NCI-H2029 treated with DMSO at 0.1 percent for 48 hours (cell line): ENCODE data around the gene RUSC2.
"Not testable (repeated sequence)": the region's sequence is repeated elsewhere in the genome, so short reads cannot be mapped to it uniquely, and the experiment has no call there.

Experiments
- DNase-seq: peaks from one replicate; lab custom pipeline; 2025; lab: John Stamatoyannopoulos, UW

RUSC2 gene

DNA sequence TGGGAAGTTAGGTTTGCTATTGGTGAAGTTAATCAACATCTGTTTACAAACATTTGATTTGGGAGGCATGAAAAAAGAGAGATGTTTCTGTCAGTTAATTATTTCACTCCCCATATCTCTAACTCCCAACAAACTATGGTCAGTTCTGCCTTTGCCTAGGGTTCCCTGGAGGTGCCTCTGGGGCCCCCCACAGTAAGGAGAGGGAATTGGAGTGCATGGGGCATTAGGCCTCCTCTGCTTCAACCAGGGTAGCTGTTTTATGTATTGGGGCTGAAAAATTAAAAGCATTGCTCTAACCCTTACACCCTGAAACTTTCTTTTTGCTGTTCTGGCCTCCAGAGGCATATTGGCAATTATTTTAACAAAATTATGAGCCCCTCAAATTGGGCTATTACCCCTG, 32.3 kb downstream of the RUSC2 start:
- no peak for DNase-seq

DNA sequence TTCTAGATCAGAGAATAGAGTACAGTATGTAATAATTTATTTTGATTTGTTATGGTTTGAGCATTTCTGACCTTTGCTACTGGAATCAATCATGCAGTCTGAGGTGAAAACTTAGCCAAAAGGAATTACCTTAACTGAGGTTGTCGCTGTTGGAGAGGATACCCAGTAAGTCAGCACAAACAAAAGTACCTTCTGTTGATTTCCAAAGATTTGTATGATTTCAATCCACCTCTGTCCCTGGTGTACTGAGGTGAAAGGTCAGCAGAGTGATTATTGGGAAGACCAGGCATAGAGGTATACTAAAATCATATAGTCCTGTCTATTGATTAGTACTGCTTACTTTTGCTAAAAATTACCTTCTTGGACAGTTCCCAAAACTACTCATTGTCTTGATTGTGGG, 32.8 kb downstream of the RUSC2 start:
- no peak for DNase-seq

DNA sequence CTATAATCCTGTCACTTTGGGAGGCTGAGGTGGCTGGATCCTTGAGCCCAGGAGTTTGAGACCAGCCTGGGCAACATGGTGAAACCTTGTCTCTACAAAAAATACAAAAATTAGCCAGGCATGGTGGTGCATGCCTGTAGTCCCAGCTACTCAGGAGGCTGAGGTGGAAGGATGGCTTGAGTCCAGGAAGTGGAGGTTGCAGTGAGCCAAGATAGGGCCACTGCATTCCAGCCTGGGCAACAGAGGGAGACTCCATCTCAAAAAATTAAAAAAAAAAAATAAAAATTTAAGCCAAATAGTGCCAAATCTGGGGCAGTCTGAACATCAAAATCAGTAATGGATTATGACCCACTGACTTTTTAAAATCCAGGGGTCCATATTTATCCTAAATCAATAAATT, 33.6 kb downstream of the RUSC2 start:
- not testable (repeated sequence) for DNase-seq

DNA sequence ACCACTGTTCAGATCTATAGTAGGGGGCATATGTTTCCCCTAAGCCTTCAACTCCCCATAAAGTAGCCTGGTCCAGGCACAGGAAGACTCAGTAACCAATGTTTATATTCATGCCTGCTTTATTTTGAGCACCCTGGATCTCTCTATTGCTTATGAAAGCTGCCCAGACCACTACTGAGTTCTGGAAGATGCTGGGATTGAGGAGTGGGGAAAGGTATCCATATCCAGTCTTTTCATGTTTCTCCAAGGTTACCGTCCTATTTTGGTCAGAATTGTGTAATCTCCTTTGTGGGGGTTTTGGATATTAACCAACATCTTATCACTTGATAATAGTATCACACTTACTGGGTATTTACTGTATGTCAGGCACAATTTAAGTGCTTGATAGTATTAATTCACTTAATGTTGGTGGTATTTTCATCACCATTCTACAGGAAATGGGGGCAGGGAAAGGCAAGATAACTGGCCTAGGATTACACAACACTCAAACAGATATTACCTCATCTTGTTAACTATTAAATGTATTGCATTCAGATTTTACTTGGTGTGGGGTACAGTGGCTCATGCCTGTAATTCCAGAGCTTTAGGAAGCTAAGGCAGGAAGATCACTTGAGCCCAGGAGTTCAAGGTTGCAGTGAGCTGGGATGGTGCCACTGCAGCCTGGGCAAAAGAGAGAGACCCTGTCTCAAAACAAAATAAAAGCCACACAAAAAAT, 36.3 kb downstream of the RUSC2 start:
- DNase-seq: no peak

DNA sequence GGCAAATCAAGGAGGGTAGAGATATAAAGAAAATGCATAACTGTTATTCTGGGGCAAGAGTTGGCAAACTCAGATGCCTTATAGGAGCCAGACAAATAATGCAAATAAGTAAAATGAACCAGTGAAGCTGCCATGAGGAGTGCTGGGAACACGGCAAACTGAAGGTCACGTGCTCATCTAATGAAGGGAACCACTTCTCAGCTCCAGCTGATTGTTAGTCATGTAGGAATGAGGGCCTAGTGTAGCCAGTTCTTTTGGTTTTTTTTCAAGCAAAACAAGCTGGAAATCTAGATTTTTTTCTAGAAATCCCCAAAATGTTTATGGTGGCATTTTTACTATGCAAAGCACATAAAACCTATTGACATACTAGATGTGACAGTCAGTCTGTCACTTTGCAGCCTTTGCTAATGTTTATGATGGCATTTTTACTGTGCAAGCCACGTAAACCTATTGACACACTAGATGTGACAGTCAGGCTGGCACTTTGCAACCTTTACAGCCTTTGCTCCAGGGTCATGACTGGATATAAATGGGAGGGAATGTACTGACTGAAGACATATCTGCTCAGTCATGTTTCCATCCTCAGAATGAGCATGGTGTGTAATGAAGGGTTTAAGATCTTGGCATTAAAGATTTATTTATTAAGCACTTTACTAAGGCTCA, 39.4 kb downstream of the RUSC2 start:
- no peak for DNase-seq

DNA sequence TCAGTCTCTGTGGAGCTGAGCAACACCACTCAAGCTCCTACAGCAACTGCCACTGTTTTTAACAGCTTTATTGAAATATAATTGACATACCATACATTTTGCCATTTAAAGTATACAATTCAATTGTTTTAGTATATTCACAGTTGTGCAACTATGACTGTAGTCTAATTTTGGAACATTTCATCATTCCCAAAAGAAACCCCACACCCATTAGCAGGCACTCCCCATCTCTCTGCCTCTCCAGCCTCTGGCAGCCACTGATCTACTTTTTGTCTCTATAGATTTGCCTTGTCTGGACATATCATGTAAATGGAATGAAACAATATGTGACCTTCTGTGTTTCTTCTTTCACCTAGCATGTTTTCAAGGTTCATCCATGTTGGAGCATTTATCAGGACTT, 43.5 kb downstream of the RUSC2 start:
- DNase-seq: no peak

DNA sequence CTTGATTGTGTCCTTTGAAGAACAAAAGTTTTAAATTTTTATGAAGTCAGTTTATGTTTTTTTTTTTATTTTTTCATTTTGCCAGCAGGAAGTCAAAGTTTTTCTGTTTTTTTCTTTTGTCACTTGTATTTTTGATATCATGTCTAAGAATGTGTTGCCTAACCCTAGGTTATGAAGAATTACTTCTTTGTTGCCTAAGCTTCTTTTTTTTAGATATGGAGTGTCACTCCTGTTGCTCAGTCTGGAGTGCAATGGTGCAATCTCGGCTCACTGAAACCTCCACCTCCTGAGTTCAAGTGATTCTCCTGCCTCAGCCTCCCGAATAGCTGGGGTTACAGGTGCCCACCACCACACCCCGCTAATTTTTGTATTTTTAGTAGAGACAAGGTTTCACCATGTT, 45.0 kb downstream of the RUSC2 start:
- not testable (repeated sequence) for DNase-seq

DNA sequence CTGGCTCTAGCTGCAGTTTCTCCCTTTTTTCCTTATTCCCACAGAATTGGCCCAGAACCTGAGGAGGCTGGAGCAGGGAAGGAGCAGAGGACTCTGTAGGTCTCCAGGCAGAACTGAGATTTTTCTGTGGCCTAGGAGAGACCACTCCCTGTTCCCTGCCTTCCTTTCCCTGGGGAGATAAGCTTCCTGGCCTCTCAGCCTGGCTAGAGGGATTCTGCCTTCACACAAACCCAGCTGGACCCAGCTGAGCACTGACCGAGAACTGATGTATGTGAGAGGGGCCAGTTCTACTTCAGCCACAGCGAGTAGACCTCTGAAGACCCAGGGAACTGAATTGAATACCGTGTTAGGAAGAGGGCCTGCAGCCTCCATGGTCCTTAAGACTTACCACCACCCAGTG, 48.0 kb downstream of the RUSC2 start:
- DNase-seq: no peak

DNA sequence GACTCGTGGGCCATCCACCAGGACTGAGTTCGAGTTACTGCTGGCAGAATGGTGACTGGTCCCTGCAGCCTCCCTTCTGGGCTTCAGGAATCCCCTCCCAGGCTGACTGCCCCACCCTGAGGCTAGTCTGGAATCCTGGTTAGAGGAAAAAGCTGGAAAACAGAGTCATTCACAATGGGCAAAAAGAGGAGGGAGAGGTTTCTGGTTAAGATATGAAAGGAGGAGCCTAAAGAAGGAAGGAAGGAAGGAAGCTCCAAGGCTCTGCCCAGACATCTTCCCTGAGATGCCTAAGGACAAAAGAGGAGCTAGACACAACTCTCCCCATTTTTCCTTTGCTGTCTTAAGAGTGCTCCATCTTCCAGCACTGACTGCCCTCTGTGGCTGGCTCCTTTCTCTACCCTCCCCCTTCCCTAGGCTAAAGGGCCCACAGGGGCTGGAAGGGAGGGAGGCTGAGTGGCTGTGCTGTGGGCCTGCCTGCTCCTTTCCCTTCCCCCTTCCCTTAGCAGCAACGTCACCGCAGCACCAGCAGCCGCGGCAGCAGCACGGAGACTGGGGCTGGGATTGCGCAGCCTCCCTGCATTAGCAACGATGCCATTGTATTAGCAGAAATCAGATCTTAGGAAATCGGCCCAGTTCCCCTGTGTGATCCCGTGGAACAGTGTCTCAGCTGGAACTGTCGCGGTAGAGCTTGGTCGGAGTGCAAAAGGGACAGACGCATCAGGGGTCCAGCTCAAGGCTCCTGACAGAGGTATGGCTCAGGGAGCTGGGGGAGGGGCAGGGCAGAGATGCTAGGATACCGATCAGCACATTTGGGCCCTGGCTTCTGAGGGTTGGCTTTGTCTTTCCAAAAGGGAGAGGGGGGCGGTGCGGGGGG, 48.7 kb downstream of the RUSC2 start:
- DNase-seq: no peak
